ENCODE data around the gene MAP3K19.
"Not testable (repeated sequence)": the region's sequence is repeated elsewhere in the genome, so short reads cannot be mapped to it uniquely, and the experiment has no call there.

MAP3K19 gene

GRCh38 chr2:134977104-134977503, 70.1 kb downstream of the MAP3K19 start:
- DNase-seq: not testable (repeated sequence)

GRCh38 chr2:134976074-134976702, 71.1 kb downstream of the MAP3K19 start:
- DNase-seq: no peak

GRCh38 chr2:134975281-134976009, 71.8 kb downstream of the MAP3K19 start:
- DNase-seq: no peak

- no peak for DNase-seq
These were observed 73.8 kb downstream of the MAP3K19 start for GRCh38 chr2:134973241-134974138.

GRCh38 chr2:134967166-134967565, 80.1 kb downstream of the MAP3K19 start:
- not testable (repeated sequence) for DNase-seq

- DNase-seq: no peak
These were observed 89.8 kb downstream of the MAP3K19 start for GRCh38 chr2:134957477-134957876.

GRCh38 chr2:134955744-134956143, 91.5 kb downstream of the MAP3K19 start:
- DNase-seq: no peak

GRCh38 chr2:134954065-134954464, 93.2 kb downstream of the MAP3K19 start:
- DNase-seq: no peak

- no peak for DNase-seq
These were observed 94.6 kb downstream of the MAP3K19 start for GRCh38 chr2:134952608-134953007.

- DNase-seq: no peak
These were observed 96.4 kb downstream of the MAP3K19 start for GRCh38 chr2:134950886-134951285.

- DNase-seq: no peak
These were observed 97.1 kb downstream of the MAP3K19 start for GRCh38 chr2:134949981-134950708.

GRCh38 chr2:134946073-134946472, 101.2 kb downstream of the MAP3K19 start:
- DNase-seq: no peak

GRCh38 chr2:134944975-134945374, 102.3 kb downstream of the MAP3K19 start:
- no peak for DNase-seq

- DNase-seq: no peak
These were observed 103.7 kb downstream of the MAP3K19 start for GRCh38 chr2:134943540-134943939.

GRCh38 chr2:134936691-134937090, 110.6 kb downstream of the MAP3K19 start:
- DNase-seq: no peak

GRCh38 chr2:134934641-134935040, 112.6 kb downstream of the MAP3K19 start:
- no peak for DNase-seq

- no peak for DNase-seq
These were observed 113.1 kb downstream of the MAP3K19 start for GRCh38 chr2:134934150-134934549.

- DNase-seq: no peak
These were observed 113.5 kb downstream of the MAP3K19 start for GRCh38 chr2:134933732-134934131.

GRCh38 chr2:134932864-134933526, 114.3 kb downstream of the MAP3K19 start:
- DNase-seq: no peak

GRCh38 chr2:134927195-134927594, 120.1 kb downstream of the MAP3K19 start:
- DNase-seq: no peak

- no peak for DNase-seq
These were observed 120.9 kb downstream of the MAP3K19 start for GRCh38 chr2:134926231-134926931.

GRCh38 chr2:134924912-134925311, 122.3 kb downstream of the MAP3K19 start:
- DNase-seq: no peak
